ENCODE data around the gene CDKN1C. TPM values are rescaled to one million over a fixed set of nuclear protein-coding genes. Genes with fewer than 3 reads are reported as not detected.
"Not testable (repeated sequence)": the region's sequence is repeated elsewhere in the genome, so short reads cannot be mapped to it uniquely, and the experiment has no call there.

Gene CDKN1C
- polyA plus RNA-seq, 3 donors: 79.2 to 119 (median 110) TPM

DNA sequence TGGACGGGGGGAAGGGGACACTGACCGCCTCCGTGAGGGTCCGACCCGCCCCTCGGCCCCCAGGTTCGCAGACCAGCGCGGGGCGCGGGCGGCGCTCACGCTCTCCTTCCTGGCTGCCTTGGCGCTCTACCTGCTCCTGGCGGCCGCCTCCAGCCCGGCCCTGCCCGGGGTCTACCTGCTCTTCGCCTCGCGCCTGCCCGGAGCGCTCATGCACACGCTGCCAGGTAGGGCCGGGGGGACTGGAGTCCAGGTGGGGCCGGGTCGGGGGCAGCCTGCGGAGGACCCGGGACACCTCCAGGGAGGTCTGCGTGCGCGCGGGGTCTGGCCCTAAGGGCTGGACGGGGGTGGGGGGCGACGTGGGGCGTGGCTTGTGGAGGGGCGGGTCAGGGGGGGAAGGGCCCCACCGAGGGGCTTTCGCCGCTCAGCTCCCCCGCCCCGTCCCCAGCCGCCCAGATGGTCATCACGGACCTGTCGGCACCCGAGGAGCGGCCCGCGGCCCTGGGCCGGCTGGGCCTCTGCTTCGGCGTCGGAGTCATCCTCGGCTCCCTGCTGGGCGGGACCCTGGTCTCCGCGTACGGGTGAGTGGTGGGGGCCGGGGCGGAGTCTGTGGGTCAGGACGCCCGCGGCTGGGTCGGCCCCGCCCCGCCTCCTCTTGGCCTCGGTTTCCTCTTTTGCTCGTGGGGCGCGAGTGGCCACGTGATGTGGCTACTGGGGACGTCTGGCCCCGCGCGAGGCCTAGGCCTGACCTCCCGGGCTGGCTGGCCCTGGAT is 23.7 kb upstream of the CDKN1C start:
- DNase-seq (ENCODE audit: low read depth in 3 of 3, low spot score in 2 of 3): no peak

DNA sequence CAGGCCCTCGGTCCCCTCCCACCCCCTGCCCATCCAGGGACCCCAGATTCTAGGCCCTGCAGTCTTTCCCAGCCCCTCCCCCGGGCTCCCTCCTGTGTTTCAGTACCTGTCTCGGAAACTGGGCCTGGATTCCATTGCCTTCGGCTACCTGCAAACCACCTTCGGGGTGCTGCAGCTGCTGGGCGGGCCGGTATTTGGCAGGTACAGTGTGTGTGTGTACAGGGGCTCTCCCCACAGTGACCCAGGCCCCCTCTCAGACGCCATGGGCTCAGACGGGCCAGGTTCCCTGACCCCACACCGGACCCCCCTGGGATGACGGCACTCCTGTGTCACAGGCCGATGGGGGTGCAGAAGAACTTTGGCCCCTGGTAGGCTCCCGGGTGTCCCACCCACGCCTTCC is 22.6 kb upstream of the CDKN1C start:
- no peak for DNase-seq (ENCODE audit: low read depth in 3 of 3, low spot score in 2 of 3)

DNA sequence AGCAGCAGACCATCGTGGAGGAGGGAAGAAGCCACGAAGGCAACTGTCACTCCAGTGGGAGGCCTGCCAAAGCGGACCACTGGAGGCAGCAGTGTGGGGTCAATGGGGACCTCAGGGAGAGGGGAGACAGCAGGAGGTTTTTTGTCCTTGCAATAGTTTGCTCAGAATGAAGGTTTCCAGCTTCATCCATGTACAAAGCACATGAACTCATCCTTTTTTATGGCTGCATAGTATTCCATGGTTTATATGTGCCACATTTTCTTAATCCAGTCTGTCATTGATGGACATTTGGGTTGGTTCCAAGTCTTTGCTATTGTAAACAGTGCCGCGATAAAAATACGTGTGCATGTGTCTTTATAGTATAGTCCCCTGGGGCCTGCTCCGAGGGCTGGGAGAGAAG is 19.7 kb upstream of the CDKN1C start:
- DNase-seq (ENCODE audit: low read depth in 3 of 3, low spot score in 2 of 3): not testable (repeated sequence)

DNA sequence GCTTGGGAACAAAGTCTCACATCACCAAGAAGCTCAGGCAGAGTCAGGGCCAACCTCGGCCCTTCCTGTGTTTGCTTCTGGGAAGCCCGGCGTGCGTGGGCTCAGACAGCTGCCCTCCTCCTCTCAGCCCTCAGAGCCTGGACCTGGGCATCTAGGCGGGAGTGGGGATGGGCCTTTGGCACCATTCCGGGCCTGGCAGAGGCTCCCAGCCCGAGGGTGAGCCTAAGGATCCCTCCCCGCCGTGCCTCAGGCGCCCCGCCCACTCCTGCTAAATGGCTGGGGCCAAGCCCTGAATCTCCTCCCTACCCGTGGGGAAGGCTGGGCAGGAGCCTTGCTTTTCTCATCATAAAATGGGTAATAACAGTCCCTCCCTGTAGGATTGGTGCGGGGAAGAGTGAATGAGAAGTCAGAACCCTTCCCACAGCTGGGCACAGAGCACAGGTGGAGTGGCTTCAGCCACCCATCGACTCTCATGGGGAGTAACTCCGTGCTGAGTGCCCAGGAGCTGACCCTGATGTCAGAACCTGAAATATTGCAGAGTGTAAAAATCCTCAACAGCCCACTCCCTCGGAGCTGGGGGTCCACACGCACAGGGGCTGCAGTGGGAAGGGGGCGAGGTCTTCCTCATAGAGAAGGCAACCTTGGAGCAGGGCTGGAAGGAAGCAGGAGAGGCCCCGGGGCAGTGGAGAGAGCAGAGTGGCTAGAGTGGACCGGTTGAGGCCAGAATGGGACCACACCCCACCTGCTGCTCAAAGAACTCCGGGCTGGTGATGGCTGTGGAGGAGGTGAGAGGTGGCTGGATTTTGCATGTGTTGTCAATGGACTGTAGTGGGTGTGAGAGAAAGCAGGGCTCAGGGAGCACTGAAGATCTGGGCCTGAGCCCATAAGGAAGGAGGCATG is 18.8 kb upstream of the CDKN1C start:
- DNase-seq (ENCODE audit: low read depth in 3 of 3, low spot score in 2 of 3): no peak

DNA sequence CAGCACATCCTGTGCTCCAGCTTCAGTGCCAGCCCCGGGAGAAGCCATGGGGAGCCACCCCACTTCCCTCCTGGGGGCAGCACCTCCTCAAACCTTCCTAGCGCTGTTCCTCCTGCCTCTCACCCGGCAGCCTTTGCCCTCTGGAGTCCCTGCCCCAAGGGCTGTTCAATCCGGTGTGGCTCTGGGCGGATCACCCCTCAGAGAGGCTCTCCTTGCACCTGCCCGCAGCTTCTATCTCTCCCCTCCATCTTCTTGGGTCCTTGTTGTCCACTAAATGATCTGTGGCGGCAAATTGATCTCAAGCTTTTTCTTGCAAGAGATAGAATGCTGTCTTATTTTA is 18.1 kb upstream of the CDKN1C start:
- DNase-seq (ENCODE audit: low read depth in 3 of 3, low spot score in 2 of 3): no peak

DNA sequence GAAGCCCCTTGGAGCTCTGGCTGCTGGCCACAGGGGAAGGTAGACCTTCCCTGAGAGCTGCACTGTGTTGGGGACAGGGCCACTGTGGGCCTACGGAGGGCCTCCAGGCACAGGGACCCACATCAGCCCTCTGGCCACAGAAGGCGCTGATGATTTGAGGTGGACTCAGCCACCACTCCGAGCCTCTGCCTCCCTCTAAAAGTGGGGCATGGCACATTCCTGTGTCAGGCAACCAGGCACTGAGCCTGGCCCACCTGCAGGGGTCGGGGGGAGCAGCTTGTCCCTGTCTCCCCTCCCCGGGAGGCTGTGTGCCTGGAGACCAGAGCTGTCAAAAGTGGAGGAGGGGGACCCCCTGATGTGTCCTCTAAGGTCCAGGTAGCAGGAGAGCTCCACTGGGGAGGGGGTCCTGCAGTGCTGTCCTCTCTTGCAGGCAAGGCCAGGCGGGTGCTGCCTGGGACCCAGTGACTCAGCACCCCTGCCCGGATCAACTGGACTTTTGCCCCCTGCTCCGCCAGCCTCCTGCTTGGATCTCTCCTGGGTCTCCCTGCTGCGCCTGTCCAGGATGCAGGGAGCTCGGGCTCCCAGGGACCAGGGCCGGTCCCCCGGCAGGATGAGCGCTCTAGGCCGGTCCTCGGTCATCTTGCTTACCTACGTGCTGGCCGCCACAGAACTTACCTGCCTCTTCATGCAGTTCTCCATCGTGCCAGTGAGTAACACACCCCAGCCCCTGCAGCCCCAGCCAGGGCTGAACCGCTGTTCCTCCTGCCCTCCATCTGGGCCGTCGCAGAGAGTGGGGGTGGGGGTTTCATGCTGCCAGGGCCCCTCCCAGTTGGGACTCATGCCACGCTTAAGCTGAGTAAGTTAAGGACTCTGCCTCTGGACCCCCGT is 17.5 kb upstream of the CDKN1C start:
- no peak for DNase-seq (ENCODE audit: low read depth in 3 of 3, low spot score in 2 of 3)

DNA sequence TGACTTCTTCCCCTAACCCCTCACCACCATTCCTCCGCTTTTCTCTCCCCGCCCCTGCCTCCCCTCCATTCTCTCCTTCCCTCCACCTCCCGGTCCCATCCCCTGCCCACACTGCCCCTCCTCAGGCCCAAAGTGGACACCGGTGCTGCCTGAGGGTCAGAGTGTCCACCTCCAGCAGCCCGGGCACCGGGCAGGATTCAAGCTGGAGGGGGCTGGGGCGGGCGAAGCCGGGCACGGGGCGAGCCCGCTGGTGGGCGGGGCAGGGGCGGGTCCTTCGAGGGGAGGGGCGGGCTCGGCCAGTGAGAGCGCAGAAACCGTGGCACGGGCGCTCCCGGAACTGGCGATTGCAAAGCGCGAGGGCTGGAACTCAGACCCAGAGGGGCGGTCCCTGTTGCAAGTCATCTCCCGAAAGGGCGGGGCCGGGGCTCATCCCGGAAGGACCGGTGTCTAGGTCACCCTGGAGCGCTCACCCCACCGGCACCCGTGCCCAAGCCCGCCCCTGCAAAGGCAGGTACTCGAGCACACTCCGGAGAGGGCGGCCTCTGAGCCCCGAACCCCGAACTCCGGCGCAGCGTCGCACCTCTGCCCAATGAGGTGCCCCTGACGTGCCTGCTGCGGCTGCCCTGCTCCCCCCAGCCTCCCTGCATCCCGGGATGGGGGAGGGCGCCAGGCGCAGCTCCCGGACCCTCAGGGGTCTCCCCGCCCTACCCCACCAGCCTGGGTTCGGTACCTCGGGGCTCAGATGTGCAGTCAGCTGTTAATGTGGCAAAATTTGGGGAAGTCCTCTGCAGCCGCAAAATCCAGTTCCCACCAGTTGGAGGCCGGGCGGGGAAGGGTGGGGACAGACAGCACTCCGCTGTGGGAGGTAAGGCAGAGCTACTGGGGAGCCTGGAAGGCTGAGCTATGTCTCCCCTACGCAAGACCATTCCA is 16.5 kb upstream of the CDKN1C start:
- DNase-seq (ENCODE audit: low read depth in 3 of 3, low spot score in 2 of 3): no peak

DNA sequence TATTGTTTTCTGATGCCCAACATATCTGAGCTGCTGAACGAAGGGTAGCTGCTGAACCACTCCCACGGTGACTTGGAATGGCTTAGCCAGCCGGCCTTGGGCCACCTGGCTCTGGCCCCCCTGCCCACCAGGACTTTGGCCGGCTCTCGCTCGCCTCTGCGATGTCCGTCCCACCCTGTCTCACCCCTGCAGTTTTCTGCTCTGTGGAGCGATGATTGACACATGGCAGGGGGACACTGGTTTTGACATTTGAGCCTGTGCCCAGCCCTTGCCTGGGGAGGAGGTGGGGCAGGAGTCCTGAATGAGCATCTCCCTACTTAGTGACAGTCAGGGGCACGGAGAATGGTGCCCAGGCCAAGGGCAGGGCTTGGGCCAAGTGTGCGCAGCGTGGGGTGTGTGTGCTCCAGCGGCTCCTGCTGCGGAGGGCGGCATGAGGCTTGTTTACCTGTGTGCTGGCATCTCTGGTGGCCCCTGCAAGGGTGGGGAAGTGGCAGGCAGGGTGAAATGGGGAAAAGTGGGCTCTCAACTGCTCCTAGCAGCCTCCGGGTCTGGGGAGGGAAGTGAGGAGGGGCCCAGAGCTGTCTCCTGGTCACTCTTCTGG is 15.7 kb upstream of the CDKN1C start:
- no peak for DNase-seq (ENCODE audit: low read depth in 3 of 3, low spot score in 2 of 3)

DNA sequence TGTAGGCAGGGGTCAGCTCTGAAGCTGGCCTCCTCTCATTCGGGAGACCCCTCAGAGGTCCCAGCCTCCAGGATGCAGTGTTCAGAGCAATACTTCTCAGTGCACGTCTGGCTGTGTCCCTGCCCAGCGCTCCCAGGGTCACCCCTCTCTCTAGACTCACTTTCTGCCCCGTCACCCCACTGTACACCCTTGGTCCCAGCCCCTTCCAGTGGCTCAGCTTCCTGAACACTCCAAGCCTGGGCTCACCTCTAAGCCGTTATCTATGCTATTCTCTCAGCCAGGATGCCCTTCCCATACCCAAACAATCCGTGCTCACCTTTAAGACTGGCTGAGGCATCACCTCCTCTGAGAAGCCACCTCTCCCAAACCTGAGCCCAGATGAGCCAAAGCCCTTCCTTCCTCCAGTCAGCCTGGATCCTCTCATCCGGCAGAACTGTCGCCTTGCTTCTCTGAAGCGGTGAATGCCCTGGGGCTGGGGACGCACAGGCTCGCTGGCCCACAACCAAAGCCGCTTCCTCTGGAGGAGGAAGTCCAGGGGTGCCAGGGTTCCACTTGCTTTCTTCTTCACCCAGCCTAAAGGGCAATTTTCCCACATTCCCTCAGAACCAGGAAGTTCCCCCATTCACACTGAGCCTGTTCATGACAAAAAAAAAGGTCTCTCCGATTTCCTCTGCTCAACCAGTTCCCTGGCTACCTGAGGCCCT is 13.7 kb upstream of the CDKN1C start:
- DNase-seq (ENCODE audit: low read depth in 3 of 3, low spot score in 2 of 3): no peak

DNA sequence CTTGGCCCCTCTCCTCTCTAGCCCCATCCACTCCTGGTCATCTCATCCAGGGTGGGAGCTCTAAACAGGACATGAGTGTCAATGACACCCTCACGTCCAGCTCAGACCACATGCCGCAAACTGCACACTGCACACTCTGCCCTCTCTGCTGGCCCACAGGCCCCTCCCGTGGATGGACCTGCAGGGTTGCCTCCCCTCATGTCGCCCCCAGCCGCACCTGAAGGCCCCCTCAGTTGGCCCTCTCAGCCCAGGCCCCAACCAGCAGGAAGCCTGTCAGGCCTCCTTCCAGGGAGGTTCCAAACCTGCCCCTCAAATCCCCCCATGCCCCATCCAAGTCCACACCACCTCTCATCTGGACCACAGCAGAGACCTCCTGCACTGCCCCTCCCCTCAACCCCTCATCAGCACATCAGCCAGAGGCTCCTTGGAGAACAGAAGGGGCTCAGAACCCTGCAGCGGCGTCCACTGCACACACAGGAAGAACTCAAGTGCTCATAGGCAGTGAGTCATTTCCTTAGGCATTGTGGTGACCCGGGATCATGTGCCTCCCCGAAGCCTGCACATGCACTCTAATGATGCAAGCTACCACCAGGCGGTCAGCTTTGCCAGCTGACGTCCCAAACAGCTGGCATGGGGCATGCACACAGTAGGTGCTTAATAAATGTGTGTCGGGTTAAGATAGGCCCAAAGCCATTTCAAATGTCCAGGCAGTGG is 12.9 kb upstream of the CDKN1C start:
- no peak for DNase-seq (ENCODE audit: low read depth in 3 of 3, low spot score in 2 of 3)

DNA sequence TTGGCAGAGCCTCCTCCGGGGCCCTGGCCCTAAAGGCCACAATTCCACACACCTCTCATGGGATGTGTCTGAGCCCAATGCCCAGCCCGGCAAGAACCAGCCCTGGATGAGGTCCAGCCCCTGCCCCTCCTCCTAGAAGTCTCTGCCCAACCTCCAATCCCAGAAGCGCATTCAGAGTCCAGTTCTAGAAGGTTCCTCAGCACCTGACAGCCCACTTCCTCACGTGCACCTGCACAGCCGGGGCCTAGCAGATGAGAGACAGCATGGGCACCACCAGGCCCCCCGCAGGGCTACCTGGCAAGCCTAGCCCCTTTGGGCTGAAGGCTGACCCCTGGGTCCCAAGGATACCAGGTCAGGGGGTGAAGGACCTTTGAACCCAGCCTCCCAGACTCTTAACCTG is 11.5 kb upstream of the CDKN1C start:
- DNase-seq (ENCODE audit: low read depth in 3 of 3, low spot score in 2 of 3): no peak

DNA sequence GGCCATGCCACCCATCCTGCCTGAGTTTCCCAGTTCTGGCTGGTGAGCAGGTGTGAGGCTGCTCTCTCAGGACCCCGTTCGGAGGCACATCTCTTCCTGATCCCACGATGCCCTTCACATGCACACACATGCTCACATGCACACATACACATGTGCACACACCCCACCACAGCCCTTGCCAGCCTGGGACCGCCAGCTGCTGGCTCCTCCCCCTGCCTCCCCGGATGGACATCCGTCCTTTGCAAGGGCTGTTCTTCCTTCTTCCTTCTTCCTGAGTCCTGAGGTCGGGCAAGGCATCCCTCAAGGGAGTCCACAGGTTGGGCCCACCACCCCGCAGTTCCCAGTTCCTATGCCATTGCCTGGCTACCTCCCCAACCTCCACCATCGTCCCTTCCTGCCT is 10.5 kb upstream of the CDKN1C start:
- DNase-seq (ENCODE audit: low read depth in 3 of 3, low spot score in 2 of 3): no peak

DNA sequence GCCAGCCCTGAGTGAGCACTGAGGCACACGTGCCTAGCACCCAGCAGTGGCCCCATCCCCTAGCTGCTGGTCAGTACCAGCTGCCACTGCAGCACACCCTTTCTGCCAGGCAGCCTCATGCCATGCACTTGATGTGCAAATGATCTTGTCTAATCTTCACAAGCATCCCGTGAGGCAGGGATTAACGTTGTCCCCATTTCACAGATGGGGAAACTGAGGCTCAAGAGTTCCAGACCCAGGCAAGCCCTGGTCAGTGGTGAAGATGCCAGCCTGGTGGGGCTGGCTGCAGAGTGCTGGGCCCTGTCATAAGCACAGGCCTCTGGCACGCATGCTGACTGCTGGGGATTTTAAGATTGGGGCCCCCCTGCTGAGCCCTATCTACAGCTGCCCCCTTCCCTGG is 8.4 kb upstream of the CDKN1C start:
- no peak for DNase-seq (ENCODE audit: low read depth in 3 of 3, low spot score in 2 of 3)

DNA sequence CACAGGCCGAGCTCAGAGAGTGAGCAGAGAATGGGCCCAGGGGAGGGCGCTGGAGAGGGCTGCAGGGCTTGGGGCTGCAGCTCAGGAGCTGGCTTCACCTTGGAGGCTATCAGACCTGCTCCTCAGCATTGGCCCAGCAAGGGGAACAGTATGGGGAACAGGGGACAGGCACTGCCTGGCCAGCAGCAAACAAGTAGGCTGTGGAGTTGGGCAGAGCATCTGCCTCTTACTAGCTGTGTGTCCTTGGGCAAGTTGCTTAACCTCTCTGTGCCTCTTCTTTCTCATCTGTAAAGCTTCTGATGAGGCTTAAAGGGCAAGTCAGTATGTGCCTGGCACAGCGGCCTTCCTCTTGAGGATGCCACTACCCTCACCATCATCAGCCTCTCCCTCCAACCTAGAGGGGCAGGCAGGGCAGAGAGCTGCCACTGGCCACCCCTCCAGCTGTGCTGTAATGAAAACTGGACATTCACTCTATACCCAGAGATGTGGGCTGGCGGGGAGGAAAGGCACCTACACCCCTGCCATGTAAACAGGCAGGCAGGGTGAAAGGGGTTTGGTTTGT is 7.5 kb upstream of the CDKN1C start:
- DNase-seq (ENCODE audit: low read depth in 3 of 3, low spot score in 2 of 3): no peak

DNA sequence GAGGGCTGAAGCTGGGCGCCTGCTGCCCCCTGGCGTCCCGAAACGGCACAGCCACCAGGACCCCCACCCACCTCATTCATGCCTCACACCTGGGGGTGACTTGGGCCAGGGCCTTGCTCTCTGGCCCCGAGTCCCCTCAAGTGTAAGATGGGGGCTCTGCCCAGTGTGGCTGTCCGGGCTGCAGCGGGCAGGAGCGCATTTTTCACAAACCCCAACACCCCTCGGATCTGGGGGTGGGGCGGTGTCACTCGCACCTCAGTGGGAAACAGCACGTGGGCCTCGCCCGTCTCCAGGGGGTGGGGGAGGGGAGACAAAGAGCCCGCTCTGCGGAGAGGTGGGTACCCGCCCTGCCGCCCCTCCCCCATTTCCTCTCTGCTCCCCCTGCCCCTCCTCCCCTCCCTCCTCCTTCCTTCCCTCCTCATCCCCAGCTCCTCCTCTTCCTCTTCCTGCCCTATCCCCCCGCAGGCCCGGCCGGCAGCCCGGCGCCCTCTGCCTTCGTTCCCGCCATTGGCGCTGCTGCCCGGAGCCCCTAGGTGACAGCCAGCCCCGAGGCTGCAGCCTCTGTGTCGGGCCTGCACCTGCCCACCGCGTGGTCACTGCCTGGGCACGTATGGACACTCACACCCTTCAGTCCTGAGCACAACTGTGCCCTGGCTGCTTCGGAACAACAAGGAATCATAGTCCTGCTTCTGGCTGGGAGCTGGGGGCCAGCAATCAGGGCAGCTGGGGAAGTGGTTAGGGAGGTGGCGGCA is 6.8 kb upstream of the CDKN1C start:
- no peak for DNase-seq (ENCODE audit: low read depth in 3 of 3, low spot score in 2 of 3)

DNA sequence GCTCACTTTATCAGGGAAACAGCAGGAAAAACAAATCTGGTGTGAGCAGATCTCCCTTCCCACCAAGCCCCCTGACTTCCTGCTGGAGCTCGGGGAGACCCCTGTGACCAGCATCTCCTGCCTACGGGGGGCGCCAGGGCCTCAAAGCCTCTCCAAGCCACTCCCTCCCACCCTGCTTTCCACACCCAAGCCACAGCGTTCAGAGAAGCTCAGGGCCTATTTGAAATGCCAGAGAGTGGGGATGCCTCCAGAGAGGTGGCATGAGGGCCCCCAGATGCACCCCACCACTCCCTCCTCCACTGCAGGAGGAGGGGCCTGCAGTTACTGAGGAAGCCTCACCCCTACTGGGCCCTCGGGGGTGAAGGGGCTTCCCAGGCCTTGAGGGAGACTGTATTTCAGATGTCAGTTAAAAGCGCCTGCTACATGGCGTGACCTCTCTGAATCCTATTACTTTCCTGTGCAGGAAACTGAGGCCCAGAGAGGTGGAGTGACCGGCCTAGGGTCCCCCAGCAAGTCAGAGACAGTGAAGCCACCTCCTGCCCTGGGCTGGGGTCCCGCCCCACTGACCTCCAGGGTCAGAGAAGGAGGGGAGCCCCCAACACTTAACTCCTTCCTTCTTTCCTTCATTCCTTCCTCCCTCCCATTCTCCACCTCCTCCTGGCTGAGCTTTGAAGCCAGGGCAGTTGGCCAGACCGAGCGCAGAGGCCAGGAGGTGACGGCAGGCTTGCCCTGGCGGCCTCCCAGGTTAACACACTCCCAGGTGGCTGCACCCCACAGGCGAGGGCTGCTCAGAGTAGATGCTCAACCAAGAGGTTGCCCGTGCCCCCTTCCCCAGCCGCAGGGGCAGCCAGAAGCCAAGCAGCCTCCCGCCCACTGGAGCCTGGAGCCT is 6.0 kb upstream of the CDKN1C start:
- no peak for DNase-seq (ENCODE audit: low read depth in 3 of 3, low spot score in 2 of 3)

All from right renal cortex interstitium (tissue), 3 donors.